T-helper 9 cell (primary cell): ENCODE results near the gene RASSF5.
"Not testable (repeated sequence)": the region's sequence is repeated elsewhere in the genome, so short reads cannot be mapped to it uniquely, and the experiment has no call there.

ENCODE experiments used
- DNase-seq: peaks from one replicate; pipeline ENCODE4 v3.0.0-alpha.2; 2020

The RASSF5 gene

DNA sequence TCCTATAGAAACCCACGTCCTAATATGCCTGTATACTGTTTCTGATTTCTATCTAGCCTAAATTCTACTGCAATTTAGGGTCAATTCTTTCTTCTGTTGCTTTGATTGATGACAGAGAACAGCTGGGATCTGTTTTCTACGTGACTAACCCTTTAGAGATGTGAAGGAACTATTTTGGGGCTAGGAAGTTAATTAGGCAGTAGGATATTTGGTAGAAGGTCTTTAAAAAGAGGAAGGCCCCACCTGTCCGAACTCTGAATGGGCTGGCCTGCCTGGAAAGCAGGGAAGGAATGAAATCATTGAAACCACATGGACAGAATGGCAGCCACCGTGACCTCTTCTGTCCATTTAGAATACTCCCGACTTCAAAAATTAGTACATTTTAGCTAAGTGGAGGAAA lies 83.9 kb downstream of the RASSF5 start:
- DNase-seq = no peak

DNA sequence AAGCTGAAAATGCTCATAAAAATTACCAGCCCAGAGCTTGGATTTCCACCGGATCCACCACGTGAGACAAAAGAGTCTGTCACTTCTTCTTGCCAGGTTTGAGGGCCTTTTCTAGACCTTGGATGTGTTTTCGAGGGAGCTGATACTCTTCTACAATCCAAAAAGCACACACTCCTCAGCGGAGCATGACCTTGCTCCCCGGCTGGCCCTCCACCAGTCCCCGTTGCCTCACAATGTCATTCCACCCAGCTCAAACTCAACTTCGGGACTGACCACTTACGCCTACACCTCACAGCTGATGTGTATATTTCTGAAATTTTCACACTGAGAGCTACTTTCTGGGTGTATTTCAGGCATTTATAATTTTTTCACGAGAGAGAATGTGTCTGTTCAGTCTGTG lies 84.4 kb downstream of the RASSF5 start:
- DNase-seq = no peak

DNA sequence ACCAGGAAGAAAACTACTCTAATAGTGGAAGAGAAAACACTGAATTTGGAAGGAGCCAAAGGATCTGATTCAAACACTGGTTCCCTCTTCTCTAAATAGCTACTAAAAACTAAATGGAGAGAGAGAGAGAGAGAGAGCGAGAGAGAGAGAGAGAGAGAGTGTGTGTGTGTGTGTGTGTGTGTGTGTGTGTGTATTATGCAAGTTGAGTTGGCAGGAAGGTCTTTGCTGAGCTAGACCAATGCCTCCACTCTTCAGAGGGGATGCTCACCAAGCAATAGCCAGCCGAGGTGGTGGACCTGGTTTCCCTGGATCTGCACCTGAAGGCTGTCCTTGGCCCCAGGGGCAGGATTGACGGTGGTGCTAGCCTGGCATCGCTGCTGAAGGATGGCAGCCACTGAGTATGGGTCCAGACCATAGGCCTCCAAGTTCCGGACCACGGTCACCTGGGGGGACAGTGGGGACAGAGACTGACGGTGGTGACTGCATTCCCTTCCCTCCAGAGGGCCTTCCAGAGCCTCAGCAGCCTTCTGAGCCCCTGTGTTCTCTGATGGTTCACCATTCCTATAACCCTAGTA lies 86.1 kb downstream of the RASSF5 start:
- no peak for DNase-seq

DNA sequence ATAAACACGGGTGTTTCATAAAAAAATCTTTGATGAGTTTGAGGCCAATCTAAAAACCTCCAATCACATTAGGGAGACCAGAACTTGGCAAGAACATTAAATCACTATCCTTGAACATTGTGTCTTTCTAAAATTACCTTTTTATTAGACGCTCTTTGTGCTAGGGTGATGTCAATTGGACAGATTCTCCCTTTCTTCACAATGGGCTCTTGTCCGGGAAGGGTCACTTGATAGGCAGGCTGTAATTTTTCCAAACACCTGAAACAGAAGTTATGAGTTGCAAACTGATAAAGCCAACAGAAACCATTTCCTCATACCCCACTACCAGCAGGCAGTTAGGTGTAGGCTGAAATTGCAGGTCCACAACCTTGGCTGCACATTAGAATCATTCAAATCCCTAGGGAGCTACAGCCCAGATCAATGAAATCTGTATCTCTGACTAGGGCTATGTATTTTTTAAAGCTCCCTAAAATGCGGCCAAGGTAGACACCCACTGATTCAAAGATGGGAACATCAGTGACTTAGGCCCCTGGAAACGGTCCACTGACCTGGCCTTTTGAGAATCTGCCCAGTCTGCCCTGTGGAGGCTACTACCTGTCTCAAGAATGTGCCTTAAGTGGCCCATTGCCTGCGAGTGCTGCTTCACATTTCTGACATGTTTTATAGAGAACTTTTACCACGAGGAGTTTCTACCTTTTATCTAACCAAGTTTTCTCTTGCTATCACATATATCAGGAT lies 88.4 kb downstream of the RASSF5 start:
- no peak for DNase-seq

DNA sequence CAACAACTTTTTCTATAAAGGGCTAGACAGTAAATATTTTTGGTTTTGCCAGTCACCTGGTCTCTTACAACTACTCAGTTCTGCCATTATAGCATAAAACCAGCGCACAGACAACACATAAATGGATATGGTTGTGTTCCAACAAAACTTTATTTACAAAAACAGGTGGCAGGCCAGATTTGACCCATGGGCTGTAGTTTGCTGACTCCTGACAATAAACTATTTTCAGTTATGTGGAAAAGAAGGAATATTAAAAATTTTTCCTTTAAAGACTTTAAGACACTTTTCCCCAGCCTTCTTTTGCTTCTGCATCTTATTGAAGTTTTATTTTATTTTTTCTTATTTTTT lies 89.0 kb downstream of the RASSF5 start:
- no peak for DNase-seq

DNA sequence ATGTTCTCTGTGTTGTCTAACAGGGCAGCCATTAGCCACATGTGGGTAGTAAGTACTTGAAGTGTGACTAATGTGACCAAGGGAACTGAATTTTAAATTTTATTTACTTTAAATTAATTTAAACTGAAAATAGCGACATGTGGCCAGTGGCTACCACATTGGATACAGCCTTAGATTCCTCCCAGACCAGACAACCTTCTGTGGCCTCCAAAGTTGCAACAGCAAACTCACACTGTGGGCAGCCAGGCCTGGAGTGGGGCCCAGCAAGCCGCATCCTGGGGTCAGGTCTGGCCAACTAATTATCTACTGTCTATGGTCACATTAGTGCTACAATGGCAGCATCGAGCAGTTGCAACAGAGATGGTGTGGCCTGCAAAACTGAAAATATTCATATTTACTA lies 93.2 kb downstream of the RASSF5 start:
- no peak for DNase-seq

DNA sequence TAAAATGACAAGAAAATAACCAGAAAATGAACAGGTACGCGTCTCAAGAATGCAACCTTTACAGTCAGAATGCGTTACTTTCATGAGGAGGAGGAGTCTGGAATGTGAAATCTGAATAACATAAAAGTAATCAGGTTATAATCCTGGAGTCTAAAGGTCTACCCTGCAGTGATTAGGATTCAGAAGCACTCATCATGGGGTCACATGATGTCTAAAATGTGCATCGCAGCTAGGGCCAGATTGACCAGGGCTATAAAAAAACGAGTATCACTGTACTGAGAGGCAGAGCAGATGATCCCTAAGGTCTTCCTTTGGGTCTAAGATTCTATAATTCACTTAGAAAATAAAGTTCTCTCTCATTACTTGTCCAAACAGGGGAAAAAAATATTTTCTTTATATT lies 97.5 kb downstream of the RASSF5 start:
- DNase-seq = no peak

DNA sequence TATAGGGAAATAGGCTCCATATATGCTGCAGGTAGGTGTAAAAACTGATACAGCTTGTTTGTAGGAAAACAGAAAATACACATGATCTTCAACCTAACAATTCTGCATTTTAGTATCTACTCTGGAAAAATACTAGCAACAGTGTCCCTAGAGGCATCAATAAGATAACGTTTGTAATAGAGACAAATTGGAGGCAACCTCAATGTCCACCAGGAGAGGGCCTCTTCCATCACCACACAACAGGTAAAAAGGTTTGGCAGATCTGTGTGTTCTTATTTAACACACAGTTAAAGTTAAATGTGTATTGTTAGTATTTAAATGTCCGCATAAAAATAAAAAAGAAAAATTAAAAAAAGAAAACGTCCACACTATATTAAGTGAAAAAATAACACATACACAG lies 99.5 kb downstream of the RASSF5 start:
- no peak for DNase-seq

DNA sequence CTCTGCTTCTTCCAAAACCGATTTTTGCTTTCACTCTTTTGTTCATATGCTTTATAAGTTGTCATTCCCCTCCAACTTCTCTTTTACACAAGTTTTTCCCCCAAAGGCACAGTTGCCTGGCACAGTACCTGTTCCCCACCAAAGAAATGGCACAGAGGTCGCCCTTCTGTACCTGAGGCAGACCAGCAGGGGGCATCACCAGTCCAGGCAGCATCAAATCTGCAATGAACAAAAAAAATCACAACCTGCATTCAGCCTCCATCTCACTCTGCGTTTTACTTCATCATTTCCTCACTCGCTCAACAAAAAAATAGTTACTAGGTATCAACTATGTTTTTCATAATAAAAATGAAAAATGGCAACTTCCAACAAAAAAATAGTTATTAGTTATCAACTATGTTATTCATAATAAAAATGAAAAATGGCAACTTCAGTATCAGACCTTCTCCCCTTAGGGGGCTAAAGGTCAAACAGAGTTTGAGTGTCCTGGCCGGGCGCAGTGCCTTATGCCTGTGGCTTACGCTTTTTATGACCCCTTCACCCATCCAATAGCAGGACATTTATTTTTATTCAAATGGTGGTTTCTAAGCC lies 100.9 kb downstream of the RASSF5 start:
- peak; percentile 47 for DNase-seq

DNA sequence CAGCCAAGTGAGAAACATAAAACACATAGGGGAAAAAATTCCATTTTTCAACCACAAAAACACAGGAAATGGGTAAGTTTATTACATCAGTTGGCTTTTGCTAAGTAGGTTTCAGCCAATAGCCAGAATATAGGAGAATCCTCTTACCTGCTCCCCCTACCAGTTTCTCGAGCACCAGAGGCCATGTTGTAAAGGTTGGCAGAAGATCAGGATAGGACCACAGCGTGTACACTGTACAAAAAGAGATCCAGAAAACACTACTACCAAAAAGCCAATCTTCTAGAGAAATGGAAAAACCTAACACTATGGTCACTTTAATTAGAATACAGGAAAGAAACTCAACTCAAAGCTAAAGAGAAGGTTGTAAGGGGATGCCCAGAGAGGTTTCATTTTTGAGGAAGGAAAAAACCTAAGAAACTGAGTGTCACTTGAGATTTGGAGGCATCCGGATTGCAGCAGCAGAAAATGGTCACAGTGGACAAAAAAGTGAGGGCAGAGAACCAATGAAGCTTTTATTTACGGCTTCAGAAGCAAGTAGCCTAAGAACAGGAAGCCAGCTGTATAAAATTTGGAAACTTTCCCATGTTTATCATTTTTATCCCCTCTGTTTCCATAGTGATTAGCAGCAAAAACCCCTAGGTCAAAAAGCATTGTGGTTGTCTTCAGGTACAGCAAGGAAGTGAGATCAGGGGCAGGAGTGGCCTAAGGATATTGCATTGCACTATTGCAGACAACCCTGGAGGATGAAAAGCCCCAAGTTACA lies 102.1 kb downstream of the RASSF5 start:
- DNase-seq = no peak

DNA sequence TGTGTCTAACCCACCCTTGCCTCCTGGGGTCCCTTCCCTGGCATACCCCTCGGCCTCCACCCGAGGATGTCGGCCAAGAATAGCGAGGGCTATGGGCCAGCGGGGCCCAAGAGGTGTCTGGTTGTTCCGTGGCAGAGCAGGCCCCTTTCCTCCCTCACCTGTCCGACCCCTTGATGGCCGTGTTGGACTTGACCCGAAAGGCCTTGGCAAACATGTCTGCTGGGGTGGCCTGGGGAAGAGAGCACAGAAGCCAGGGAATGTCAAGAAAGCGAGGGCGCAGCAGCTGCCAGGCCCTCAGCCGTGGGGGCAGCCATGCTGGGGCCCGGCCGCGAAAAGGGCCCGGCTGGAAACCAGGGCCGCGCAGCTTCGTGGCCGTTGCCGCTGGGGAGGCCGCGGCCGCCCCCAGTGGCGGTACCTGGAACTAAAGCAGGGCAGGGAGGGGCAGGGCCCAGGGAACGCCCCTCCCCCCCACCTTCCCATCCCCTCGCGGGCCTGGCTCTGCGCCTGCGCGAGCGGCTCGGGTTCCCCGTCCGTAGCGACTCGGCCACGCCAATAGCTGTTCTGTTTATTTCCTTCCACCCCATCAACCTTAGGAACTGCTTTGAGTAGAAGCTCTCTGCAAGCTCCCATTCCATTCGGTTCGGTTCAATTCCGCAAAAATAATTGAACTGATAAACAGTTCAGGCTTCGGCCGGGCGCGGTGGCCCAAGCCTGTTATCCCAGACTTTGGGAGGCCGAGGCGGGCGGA lies 105.0 kb downstream of the RASSF5 start, which contains the start of gene EIF2D:
Gene EIF2D, minus strand, starts transcription at position 337 of the 748 bp plus-strand sequence. Its CDS starts 123 bp downstream, at position 214.
- peak; percentile 94 for DNase-seq

DNA sequence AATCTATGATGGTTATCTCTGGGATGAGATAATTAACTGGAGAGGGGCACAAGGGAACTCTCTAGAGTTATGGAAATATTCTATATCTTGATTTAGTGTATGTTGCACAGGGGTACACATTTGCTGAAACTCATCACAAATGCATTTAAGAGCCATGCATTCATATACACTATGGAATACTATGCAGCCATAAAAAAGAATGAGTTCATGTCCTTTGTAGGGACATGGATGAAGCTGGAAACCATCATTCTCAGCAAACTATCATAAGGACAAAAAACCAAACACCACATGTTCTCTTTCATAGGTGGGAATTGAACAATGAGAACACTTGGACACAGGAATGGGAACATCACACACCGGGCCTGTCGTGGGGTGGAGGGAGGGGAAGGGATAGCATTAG lies 119.1 kb downstream of the RASSF5 start:
- not testable (repeated sequence) for DNase-seq

DNA sequence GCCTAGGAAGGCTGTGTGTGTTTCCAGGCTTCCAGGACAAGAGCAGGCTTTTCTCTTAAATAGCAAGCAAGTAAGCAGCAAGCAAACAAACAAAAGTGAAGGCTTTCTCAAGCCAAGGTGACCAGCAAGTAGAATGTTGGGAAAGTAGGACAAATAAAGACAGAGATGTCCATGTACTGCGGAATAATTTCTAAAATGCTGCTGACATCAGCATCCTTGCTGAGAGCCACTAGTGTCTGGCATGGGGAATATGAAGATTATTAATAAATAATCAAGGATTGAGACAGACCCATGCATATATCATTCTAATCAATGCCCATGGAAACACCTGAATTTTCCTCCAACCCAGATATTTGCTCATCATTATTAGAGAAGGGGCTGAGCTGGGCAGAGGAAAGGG lies 121.6 kb downstream of the RASSF5 start:
- DNase-seq = no peak

DNA sequence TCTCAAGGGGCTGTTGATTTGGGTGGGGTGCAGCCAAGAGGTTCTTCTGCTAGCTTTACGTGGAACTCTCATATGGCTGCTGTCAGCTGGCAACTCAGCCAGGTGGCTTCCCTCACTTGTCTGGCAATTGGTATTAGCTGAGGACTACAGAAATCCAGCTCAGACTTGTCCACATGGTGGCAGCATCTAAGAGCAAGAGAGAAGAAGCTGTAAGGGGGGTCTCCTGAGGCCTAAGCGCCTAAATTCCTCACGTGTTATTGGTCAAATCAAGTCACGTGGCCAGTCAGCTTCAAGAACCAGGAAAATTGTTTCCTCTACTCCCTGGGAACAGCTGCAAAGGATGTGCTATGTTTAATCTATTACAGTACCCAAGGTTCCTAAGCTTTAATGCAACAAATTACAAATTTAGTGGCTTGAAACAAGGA lies 123.8 kb downstream of the RASSF5 start:
- DNase-seq = no peak

DNA sequence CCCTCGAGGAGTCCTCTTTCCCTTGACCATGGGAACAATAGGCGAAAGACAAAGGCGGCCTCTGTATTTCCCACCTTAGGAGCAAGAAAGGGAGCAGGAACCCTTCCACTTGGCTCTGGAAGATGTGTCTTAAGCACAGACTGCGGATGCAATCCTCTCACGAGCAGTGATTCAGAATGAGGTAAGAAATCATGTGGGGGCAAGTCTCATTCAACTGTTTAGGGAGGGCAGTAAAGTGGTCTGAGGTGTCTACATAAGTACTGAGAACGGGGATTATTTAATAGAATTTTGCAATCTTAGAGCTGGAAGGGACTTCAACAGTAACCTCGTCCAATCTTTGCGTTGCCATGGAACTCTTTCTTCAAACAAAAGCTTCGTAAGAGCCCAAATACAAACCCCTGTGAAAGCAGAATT lies 126.4 kb downstream of the RASSF5 start:
- DNase-seq = no peak

DNA sequence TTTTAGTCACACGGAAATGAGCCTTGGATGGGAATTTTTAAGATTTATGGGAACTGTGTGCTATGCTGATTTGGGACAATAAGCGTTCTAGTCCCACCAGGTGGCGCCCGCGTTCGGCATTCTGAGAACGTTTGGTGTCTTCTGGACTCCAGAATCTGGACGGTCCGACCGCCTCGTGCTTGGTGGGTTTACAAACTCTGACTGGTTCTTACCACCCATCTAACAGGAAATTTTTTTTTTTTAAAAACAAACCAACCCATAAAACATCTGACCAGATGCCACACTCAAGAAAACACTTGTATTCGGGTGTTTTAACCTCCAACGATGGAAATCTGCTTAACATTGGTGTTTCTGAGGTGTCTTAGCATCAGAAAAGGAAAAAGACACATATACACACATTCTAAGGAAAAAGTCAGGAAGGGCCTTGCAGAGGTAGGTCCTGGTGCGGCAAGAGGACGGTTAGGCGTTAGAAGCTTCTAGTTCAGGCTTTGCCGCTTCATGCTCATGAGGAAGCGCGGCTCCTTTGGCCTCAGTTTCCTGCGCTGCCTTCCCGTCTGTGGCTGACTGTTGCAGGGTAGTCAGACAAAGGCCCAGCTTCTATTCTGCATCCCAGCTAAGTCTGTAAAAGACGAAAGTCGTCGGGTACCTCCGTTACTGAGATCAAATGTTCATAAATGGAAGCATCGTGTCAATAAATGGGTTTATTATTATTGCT lies 127.2 kb downstream of the RASSF5 start:
- DNase-seq = peak; percentile 76

DNA sequence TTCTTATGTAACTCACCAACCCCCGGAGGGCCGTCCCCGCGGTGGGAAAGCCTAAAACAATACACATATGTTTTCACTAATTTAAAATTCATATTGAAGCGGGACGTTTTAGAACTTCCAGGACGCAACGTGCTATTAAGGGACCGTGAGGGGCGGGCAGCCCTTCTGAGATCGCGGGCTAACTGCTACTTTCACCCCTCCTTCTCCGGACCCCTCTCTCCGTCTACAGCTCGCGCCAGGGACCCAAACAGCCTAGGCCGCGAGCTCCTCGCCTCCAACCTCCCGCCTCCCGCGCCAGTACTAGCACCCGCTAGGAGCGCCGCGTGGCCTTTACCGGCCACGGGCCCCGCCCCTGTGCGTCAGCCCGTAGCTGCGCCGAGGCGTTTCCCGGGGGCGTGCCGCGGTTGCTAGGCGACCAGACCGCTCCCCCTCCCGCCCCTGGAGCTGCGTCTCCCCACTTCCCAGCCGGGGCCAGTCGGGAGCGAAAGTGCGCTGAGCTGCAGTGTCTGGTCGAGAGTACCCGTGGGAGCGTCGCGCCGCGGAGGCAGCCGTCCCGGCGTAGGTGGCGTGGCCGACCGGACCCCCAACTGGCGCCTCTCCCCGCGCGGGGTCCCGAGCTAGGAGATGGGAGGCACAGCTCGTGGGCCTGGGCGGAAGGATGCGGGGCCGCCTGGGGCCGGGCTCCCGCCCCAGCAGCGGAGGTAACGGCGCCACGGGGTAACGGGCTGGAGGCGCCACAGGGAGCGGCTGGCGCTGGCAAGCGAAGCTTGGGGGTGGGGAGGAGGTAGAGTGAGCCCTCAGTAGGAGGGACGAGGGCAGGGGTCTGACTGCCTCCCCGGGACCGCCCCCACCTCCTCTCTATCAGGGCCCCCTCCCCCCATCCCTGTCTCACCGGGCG lies 128.0 kb downstream of the RASSF5 start, which contains the start of gene DYRK3:
Gene DYRK3, plus strand, starts transcription at position 457 of the 898 bp plus-strand sequence. Its CDS starts 168 bp downstream, at position 625.
- DNase-seq = peak; percentile 89

DNA sequence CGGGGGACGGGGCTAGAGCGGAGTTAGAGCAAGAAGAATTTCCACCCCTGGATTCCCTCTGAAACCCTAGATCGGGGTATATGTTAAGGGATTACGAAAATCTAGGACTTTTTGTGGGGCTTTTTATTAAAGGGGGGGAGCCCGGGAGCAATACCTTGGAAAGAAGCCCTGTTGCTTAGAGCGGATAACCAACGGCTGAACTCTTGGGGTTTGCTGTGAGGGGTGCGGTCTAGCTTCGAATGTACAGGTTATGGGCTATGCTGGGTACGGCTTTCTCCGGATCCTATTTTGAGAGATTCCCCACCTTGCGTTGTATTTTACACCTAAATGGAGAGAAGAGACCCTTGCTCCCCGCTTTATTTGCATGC lies 128.6 kb downstream of the RASSF5 start:
- no peak for DNase-seq

DNA sequence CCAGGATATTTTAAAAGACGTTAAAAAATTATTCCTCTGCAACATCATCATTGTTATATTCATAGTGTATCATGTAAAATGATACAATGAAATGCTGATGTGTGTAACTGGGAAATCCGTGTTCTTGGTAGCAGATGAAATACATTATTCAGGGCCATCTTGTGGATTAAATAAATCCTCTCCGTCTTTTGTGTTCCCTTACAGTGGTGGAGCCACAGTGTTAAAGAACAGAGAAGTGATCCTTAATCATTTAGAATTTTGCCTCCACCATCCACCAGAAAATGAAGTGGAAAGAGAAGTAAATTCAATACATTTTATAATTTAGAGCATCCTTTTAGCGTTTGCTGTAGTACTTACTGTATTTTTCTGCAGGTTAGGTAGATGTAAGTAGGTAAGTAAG lies 129.3 kb downstream of the RASSF5 start:
- DNase-seq = no peak

DNA sequence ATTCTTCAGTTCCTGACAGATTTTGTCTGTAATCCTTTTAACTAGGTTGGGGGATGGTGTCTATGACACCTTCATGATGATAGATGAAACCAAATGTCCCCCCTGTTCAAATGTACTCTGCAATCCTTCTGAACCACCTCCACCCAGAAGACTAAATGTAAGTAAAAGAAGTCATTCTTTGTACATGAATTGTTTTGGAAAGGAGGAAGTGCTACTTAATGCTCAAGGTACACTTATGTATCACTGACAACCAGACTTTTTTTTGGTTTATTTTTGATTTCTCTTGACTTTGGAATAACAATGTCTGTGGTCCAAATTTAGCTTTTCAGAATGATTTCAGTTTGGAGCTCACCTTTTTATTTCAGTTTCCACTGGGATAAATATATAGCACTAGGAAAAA lies 130.3 kb downstream of the RASSF5 start:
- DNase-seq = no peak
